ENCODE results near the gene SLC17A7.

SLC17A7 gene

DNA sequence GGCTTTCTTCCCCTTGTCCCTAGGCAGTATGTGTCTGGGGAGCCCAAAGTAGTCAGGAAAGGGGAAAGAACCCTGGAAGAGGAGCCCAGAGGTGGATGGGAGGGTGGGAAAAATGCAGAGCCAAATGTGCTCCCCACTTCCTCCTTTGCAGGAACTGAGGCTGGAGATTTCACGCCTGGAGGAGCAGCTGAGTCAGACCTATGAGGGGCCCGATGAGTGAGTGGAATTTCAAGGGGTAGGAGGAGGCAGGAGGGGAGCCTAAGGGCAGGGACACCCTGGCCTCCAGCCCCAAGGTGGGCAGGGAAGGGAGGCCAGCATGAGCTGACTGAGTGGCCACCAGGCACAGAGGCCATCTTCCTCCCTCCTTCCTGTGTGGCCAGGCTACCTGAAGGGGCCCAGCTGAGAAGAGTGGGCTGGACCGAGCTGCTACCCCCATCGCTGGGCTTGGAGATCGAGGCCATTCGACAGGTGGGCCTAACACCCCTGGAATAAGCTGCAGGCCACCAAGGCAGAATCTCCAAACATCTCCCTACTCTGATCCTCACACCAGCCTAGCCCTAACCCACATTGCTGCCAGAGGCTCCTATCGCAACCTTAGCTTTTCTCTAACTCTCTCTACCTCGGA, 32.4 kb downstream of the SLC17A7 start:
- DNase-seq (ENCODE audit: low spot score), result peak; percentile 8

DNA sequence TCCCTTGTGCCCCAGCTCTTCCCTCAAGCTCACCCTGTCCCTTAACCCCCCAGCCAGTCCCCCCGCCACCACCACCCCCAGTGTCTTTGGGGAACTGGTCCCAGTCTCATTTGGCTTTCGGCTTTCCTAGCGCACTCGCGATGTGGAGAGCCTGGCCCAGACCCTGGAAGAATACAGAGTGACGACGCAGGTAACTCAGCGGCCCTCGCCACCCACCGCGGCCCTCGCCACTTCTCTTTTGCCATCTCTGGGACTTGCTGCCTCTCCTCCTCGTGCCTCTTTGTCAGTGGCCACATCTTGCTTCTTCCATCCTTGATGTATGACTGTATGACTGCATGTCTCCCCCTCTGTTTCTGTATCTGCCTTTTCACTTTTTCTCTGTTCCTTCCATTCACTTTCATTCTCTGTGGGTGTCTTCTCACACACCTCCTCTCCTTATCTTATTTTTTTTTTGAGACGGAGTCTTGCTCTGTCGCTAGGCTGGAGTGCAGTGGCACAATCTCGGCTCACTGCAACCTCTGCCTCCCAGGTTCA, 33.8 kb downstream of the SLC17A7 start:
- DNase-seq (ENCODE audit: low spot score), result no peak

DNA sequence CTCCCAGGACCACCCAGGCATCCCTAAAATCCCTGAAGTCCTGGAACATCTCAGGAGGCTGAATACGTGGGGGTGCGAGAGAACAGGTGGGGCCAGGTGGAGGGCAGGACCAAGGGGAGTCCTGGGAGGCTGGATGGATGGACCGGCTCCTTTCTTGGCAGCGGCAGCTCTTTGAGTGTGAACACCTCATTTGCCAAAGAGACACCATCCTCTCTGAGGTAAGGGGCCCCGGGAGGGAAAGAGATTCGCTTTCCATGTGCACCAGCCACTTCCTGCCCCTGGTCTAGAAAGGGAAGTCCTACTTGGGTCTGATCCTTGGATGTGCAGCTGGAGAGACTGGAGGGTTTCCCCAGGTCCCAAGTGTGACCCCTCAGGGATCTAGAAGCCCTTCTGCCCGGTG, 34.2 kb downstream of the SLC17A7 start:
- DNase-seq (ENCODE audit: low spot score), result peak; percentile 3

DNA sequence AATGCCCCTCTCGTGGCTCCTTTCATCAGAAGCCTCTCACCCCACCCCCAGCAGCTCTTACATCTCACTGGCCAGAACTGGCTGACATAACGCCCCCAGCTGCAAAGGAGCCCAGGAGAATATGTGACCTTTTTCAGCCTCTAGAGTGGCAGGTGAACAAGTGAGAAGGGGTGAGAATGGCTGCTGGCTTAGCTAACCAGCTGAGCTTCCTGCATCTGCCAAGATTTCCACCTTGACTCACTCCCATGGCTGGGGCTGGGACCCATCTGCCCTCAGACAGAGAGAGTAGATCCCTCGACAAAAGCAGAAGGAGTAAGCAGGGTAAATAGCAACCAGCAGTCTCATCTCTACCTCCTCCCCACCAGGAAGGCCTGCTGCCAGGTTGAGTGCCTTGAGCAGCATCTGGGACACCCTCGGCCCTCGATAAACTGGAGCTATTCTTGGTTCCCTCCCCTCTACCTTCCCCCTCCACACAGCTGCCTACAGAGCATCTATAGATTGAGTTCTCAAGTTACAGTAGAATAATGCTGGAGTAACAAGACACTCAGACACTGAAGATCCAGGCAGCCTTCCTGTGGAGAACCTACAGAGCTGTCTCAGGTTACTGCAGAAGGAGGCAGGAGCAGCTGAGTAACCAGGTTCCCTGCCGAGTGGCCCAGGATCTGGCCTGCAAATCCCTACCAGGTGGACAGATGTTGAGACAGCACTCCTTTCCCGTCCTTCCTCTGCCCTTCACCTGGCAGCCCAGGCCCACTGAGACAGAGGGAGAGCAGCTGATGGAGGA, 37.7 kb downstream of the SLC17A7 start:
- peak; percentile 78 for DNase-seq (ENCODE audit: low spot score)

DNA sequence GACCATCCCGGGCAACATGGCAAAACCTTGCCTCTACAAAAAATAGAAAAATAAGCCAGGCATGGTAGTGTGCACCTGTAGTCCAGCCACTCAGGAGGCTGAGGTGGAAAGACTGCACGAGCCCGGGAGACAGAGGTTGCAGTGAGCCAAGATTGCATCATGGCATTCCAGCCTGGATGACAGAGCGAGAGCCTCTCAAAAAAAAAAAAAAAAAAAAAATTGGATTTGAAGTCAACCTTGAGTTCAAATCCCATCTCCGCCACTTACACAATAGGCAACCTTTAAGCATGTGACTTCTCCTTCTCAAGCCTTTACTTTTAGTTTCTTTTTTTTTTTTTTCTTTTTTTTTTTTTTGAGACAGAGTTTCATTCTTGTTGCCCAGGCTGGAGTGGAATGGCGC, 41.3 kb downstream of the SLC17A7 start:
- DNase-seq (ENCODE audit: low spot score), result no peak

DNA sequence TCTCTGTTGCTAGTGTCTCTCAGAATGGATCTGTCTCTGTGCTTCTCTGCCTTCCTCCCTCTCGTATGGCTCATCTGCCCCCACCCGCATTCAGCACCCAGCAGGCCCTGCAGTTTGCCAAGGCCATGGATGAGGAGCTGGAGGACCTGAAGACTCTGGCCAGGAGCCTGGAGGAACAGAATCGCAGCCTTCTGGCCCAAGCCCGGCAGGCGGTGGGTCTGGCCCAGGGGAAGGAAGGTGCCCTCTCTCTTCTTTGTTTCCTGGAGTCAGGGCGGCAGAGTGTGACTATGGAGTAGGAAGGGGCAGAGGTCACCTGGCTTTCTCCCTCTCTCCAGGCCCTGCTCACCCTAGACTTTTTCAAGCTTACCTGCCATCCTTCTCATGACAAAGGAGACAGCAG, 42.4 kb downstream of the SLC17A7 start:
- peak; percentile 5 for DNase-seq (ENCODE audit: low spot score)

DNA sequence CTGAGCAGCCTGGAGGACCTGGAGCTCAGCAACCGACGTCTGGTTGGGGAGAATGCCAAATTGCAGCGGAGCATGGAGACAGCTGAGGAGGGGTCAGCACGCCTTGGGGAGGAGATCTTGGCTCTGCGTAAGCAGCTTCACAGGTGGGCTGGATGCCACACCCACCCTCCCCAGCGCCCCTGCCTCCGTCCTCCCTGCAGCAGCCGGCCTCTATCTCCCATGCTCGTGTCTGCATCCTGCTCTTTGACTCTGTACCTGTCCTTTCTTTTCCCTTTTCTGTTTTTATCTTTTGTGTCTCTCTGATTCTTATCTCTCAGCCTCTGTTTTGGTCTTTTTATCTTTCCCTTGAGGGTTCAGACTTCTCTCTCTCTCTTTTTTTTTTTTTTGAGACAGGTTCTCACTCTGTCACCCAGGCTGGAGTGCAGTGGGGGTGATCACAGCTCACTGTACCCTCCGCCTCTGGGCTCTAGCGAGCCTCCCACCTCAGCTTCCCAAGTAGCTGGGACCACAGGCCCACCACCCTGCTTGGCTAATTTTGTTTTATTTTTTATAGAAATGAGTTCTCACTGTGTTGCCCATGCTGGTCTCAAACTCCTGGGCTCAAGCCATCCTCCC, 43.2 kb downstream of the SLC17A7 start:
- DNase-seq (ENCODE audit: low spot score), result peak; percentile 7

DNA sequence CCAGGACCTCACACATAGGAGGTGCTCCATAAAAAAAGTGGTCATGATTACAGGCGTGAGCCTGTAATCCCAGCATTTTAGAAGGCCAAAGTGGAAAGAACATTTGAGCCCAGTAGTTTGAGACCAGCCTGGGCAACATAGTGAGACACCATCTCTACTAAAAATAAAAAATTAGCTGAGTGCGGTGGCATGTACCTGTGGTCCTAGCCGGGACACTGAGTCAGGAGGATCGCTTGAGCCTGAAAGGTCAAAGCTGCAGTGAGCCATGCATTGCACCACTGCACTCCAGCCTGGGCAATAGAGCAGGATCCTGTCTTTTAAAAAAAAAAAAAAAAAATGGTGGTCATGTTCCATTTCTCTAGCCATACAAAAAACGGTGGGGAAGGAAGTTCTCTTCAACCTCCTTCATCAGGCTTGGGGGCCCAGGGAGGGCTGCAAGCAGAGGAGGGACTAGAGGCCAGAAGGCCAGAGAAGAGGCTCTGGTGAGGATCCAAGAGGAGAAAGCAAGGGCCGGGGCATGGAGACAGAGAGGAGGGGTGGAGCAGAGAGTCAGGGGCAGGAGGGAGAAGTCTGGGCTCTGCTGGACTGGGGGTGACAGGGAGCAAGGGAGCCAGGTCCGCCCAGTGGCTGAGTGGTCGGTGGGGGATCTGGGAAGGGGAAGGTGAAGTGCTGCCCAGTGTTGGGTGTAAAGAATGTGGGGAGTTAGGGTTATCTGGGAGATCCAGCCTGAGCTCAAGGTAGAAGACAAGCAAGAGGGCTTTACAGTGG, 44.4 kb downstream of the SLC17A7 start:
- DNase-seq (ENCODE audit: low spot score), result peak; percentile 4

DNA sequence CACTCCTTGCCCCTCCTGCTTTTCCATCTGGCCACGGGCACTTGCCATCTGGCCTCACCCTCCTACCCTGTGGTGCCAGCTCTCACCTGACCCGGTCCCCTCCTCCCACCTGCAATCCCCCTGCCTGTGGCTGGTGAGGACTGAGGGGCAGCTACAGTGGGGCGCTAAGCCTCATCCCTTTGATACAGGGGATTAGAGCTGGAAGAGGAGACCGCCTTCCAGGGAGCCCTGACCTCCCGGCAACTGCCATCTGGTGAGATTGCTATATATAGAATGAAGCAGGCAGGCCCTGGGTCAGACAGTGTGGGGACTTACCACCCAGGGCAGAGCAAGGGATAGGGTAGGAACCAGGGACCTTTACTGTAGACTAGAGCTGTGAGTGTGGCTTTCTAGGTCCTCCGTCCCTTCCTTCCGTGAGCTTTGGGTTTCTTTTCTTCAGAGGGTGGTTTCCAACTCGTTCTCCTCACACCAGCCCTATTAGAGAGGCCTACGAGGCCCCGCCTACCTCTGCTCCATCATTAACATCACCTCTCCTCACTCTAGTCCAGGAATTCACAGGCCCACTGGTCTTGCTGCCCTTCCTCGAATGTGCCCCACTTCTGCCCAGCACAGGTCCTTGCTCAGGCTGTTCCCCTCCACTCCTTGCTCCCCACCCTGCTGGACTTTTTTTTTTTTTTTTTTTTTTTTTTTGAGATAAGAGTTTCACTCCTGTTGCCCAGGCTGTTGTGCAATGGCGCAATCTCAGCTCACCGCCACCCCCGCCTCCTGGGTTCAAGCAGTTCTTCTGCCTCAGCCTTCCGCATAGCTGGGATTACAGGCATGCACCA, 45.5 kb downstream of the SLC17A7 start:
- DNase-seq (ENCODE audit: low spot score), result peak; percentile 14

DNA sequence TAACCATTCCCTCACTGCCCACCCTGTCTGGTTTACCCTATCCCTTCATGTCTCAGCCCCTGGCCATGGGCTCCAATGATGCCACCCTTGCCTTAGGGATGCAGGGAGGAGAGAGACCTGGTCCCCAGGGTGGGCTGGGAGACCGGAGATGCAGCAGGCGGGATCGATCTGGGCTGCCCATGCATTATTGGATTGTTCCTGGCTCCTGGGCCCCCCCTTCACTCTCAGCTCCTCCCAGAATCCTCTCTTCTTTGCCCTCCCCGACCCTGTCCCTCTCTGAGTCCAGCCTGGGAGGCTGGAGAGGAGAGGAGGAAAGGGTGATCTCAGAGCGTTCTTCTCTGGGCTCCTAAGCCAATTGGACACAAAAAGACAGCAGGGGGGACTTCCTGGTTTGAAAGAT, 47.4 kb downstream of the SLC17A7 start:
- DNase-seq (ENCODE audit: low spot score), result no peak

DNA sequence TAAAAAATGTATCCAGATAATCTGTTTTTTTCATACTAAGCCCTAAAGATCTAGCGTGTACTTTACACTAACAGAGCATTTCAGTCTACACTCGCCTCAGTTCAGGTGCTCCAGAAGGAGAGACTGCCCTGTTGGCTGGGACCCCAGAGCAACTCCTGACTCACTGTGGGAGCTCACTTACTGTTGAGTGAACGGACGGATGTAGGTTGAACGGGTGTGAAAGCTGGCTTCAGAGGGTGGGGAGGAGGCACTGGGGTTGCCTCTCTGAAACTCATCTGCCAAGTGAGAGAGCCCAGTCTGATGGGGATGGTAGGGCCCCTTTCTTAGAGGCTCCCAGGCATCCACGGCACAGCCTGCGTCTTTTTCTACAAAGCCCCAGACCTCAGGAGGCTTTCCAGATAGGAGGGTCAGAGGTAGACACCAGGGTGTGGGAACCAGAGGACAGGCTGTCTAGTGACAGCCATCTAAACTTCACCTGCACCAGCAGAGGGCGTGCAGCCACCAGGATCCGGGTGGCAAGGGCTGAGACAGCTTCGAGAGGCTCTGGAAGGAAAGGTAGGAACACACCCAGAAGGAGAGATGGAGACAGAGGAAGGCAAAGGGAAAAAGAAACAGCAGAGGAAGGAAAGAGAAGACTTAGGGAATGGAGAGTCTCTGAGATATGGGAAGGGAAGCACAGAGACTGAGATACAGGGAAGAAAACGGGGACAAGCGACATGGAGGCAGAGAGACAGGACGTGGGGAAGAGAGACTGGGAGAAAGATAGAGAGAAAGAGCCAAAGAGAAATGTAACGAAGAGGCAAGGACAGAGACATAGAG, 49.5 kb downstream of the SLC17A7 start:
- peak; percentile 89 for DNase-seq (ENCODE audit: low spot score)

DNA sequence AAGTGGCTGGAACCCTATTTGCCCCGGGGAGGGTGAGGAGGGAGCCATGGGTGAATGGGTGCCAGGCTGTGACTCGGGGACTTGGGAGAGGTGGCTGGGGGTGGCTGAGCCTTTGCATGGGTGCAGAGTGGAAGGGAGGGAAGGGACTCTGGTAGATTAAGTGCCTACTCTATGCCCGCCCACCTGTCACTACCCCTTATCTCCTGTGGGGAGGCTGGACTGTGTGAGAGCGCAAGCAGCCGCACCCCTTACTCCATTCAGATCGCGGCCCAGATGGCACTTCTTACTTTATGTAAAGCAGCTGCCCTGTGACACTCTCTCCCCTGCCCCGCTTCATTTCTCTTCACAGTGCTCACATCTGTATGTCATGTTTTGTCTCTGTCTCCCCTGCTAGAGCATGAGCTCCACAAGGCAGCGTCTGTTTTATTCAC, 50.4 kb downstream of the SLC17A7 start:
- no peak for DNase-seq (ENCODE audit: low spot score)

DNA sequence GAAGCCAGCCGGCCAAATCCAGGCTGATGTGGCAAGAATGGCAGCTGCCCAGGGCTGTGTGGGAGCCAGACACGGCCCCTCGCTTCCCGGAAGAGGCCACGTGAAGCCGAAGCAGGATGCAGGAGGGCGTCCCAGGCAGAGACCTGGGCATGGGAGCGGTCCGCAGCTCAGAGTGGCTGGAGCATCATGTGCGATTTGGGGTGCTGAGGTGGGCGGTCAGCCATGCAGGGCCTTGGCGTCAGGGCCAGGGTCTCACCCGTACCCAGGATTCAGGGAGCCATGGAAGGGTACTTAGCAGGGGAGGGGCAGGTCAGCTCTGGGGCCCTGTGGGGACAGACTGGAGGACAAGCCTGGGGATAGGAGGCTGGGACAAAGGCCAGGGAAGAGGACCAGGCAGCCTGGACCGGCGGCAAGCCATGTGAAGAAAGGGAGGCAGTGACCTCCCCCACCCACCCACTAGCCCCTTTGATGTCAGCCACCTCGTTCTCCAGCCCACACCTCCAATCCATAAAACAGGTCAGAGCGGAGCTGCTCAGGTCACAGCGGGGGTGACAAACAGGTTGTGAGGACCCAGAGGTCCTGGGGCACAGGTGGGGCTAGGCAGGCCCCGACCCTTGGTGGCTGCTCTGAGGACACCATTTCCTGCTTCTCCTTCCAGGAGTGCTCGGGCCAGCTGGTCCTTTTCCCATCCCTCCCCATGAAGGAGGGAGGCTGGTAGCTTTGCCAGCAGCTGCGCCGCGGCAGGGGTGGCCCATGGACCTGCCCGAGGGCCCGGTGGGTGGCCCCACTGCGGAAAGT, 51.0 kb downstream of the SLC17A7 start:
- DNase-seq (ENCODE audit: low spot score), result no peak

DNA sequence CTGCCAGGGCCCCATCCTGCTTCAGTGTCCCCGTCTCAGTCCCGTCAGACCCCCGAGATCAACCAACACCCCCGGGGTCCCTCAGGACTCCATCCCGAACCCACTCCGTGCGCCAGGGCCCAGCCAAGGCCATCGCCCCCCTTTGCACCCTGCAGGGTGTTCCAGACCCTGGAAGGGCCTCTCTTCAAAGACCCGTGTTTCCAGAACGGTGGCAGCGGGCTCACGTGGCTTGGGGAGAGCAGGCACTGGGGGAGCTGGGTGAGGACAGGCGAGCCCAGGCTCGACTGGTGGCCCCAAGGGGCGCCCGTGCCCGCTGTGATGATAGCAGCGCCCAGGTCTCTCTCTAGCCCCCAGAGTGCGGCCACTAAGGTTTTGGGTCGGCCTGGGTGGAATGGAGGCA, 51.9 kb downstream of the SLC17A7 start:
- no peak for DNase-seq (ENCODE audit: low spot score)

DNA sequence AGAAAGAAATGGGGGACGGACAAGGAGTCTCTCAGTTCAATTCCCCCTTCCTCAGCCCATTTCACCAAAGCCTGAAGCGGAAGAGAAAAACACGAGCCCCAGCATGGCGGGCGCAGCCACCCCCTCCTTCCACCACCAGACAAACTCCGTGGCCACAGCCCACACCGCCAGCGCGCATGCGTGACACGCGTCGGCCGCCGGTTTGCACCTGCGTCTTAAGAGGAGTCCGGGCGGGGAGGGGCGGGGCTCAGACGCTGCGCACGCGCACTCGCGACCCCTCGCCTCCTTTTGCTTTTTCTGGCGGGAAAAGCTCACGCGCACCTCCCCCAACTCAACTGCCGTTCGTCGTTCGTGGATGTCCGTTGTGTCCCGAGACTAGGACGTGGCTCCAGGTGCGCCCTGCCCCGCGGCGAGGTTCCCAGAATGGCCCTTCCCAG, 53.4 kb downstream of the SLC17A7 start, which contains the start of gene KASH5:
Gene KASH5, plus strand, starts transcription at position 314 of the 437 bp plus-strand sequence. CDS start 2,635 bp downstream, outside the sequence.
- DNase-seq (ENCODE audit: low spot score), result peak; percentile 48

DNA sequence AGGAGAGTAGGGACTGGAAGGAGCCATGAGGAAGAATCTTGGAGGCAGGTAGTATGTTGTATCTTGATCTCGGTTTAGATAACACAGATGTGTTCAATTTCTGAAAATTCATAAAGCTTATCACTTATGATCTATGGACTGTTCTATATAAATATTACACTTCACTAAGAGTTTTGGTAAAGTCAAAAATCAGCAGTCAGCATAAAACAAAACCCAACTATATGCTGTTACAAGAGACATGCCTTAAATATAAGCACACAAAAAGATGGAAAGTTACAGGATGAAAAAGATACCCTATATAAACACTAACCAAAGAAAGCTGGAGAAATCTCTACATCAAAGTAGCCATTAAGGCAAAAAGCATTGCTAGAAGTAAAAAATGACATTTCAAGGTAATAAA, 57.7 kb downstream of the SLC17A7 start:
- DNase-seq (ENCODE audit: low spot score), result no peak

DNA sequence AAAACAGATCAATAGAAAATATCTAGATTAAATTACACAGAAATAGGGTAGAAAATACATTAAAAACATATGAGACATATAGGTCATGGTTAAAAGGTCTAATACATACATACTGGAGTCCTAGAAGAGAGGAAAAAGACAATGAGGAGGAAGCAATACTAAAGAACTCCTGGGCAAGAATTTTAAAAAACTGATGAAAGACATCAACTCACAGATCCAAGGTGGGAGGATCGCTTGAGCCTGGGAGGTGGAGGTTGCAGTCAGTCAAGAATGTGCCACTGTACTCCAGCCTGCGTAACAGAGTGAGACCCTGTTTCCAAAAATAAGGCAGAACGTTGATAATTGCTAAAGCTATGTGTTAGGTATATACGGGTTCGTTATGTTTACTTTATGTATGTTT, 58.7 kb downstream of the SLC17A7 start:
- no peak for DNase-seq (ENCODE audit: low spot score)

DNA sequence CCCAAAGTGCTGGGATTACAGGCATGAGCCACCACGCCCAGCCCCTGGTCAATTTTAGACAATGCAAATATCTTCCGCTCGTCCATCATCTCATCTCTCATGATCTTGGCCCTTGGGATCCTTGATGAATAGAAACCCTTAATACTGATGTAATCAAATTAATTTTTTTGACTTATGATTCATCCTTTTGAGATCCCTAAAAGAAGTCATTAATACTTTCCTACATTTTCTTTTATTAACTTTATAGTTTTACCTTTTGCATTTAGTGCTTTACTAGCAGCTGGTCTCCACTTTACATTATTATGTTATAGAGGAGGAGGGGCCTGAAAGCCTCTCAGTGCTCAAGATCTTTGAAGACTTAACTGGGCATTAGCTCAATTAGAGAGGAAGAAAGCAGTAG, 60.9 kb downstream of the SLC17A7 start:
- DNase-seq (ENCODE audit: low spot score), result no peak
